ENCODE data around the gene CLEC10A.
"Not testable (repeated sequence)": the region's sequence is repeated elsewhere in the genome, so short reads cannot be mapped to it uniquely, and the experiment has no call there.

The CLEC10A gene

GRCh38 chr17:7079581-7080455 lies at the start of gene CLEC10A:
Gene CLEC10A (minus strand): TSS chr17:7080251. CDS start chr17:7078812, 1,439 bp downstream.
- DNase-seq = no peak

GRCh38 chr17:7129311-7129710 lies 49.3 kb upstream of the CLEC10A start:
- DNase-seq = no peak

- DNase-seq = no peak
Measured at GRCh38 chr17:7128160-7128559, 48.1 kb upstream of the CLEC10A start.

- not testable (repeated sequence) for DNase-seq
Measured at GRCh38 chr17:7127501-7127900, 47.5 kb upstream of the CLEC10A start.

GRCh38 chr17:7126386-7126785 lies 46.3 kb upstream of the CLEC10A start:
- DNase-seq = not testable (repeated sequence)

GRCh38 chr17:7124923-7125322 lies 44.9 kb upstream of the CLEC10A start:
- DNase-seq = no peak

GRCh38 chr17:7123844-7124243 lies 43.8 kb upstream of the CLEC10A start:
- no peak for DNase-seq

GRCh38 chr17:7122381-7122780 lies 42.3 kb upstream of the CLEC10A start:
- no peak for DNase-seq

GRCh38 chr17:7120635-7121034 lies 40.6 kb upstream of the CLEC10A start:
- not testable (repeated sequence) for DNase-seq

- DNase-seq = no peak
Measured at GRCh38 chr17:7120123-7120522, 40.1 kb upstream of the CLEC10A start.

- no peak for DNase-seq
Measured at GRCh38 chr17:7119314-7119713, 39.3 kb upstream of the CLEC10A start.

- DNase-seq = no peak
Measured at GRCh38 chr17:7114875-7115614, 35.0 kb upstream of the CLEC10A start.

- DNase-seq = no peak
Measured at GRCh38 chr17:7114241-7114874, 34.3 kb upstream of the CLEC10A start, which contains the start of gene ASGR2. Gene ASGR2 (minus strand): TSS chr17:7114822. CDS start chr17:7114240, 582 bp downstream.

- DNase-seq = no peak
Measured at GRCh38 chr17:7113273-7114071, 33.4 kb upstream of the CLEC10A start.

- DNase-seq = no peak
Measured at GRCh38 chr17:7112510-7113108, 32.6 kb upstream of the CLEC10A start.

- no peak for DNase-seq
Measured at GRCh38 chr17:7111784-7112509, 31.9 kb upstream of the CLEC10A start.

- DNase-seq = no peak
Measured at GRCh38 chr17:7110617-7111306, 30.7 kb upstream of the CLEC10A start.

- no peak for DNase-seq
Measured at GRCh38 chr17:7109461-7110322, 29.6 kb upstream of the CLEC10A start.

GRCh38 chr17:7108981-7109380 lies 28.9 kb upstream of the CLEC10A start:
- no peak for DNase-seq

- DNase-seq = no peak
Measured at GRCh38 chr17:7108560-7108925, 28.5 kb upstream of the CLEC10A start.

All from right forelimb (tissue), 1 donor.